HepG2 (cell line): ENCODE results near the gene SCP2. TPM values are rescaled to one million over a fixed set of nuclear protein-coding genes. Genes with fewer than 3 reads are reported as not detected.

Source experiments
- ATAC-seq: fragments of 200-7000 bp; cut with Tn5 transposase; 3 replicates; pipeline ENCODE4 v1.9.1; 2020; ENCODE audit warnings: mild to moderate bottlenecking, moderate library complexity
- BruUV-seq: library from RNA; stranded (reverse); fragments of 400-500 nt; replicated peaks from 2 replicates; lab custom pipeline; 2021; lab: Mats Ljungman, UMichigan
- CTCF ChIA-PET: fragments of 300-600 bp; formaldehyde crosslinking; extraction: SDS; loops from one replicate; lab custom pipeline; 2021; ENCODE audit warnings: low total read pairs, inconsistent platforms, low intra/inter-chr PET ratio; lab: Yijun Ruan, JAX
- POLR2A ChIA-PET: fragments of 350-600 bp; sonication (Branson Sonifier 250); formaldehyde crosslinking; loops from one replicate; lab custom pipeline; 2020; ENCODE audit warnings: antibody characterized with exemption, inconsistent platforms; lab: Yijun Ruan, JAX
- DNase-seq: peaks from one replicate; pipeline ENCODE4 v3.0.0-alpha.2; 2015; ENCODE audit warnings: low spot score
- FAIRE-seq: peaks from 3 replicates; lab custom pipeline; 2011; peaks lifted over from hg19 to GRCh38; lab: Jason Lieb, UNC
- H2AFZ ChIP-seq: one replicate; pipeline ENCODE4 v1.6.1; 2011; ENCODE audit warnings: low read length, inconsistent platforms
- H3K27ac ChIP-seq: fragments of 300-600 bp; 3 replicates; pipeline ENCODE4 v1.8.0; 2011; ENCODE audit warnings: mixed run types, mild to moderate bottlenecking, mixed read lengths, low read length, inconsistent platforms; ENCODE audit not compliant: insufficient read depth; ENCODE audit errors: extremely low read length
- H3K27me3 ChIP-seq, 2 experiments: fragments of 200-600 bp in 1 of 2; 2 replicates in 1 of 2; 3 replicates in 1 of 2; pipeline versions ENCODE4 v1.6.0 to v1.8.0; 2011; ENCODE audit warnings: low read length in 2 of 2, mild to moderate bottlenecking in 2 of 2, moderate library complexity in 2 of 2, inconsistent platforms in 1 of 2; ENCODE audit not compliant: insufficient read depth in 2 of 2, control insufficient read depth in 1 of 2
- H3K36me3 ChIP-seq, 2 experiments: fragments of 200-600 bp in 1 of 2; replicated peaks in 1 of 2; 2 replicates in 1 of 2; 3 replicates in 1 of 2; pipeline versions ENCODE4 v1.5.1 to v1.8.0; 2011; ENCODE audit warnings: low read length in 2 of 2, inconsistent platforms in 1 of 2; ENCODE audit not compliant: insufficient read depth in 2 of 2, control insufficient read depth in 1 of 2
- H3K4me1 ChIP-seq: 2 replicates; pipeline ENCODE4 v1.5.1; 2012; ENCODE audit warnings: low read length, inconsistent platforms; ENCODE audit not compliant: insufficient read depth
- H3K4me2 ChIP-seq: 2 replicates; pipeline ENCODE4 v1.6.0; 2011; ENCODE audit warnings: low read depth, low read length, inconsistent platforms
- H3K4me3 ChIP-seq, 3 experiments: fragments of 200-600 bp in 1 of 3; sonication (generic), shearing (Covaris generic) in 1 of 3; replicated peaks in 1 of 3; 2 replicates each; pipeline ENCODE4 v1.5.1; 2011 to 2016; ENCODE audit warnings: low read length in 3 of 3, inconsistent platforms in 2 of 3, low read depth in 2 of 3, mild to moderate bottlenecking in 2 of 3, control low read depth in 1 of 3, mixed read lengths in 1 of 3; ENCODE audit not compliant: insufficient read depth in 1 of 3
- H3K79me2 ChIP-seq: one replicate; pipeline ENCODE4 v1.6.1; 2011; ENCODE audit warnings: low read length, inconsistent platforms; ENCODE audit not compliant: insufficient read depth
- H3K9ac ChIP-seq: 2 replicates; pipeline ENCODE4 v1.6.0; 2011; ENCODE audit warnings: mild to moderate bottlenecking, low read depth, low read length, inconsistent platforms; ENCODE audit not compliant: insufficient read depth
- H3K9me3 ChIP-seq: 2 replicates; pipeline ENCODE4 v1.5.1; 2012; ENCODE audit warnings: mild to moderate bottlenecking, low read length
- H4K20me1 ChIP-seq: 2 replicates; pipeline ENCODE4 v1.6.0; 2011; ENCODE audit warnings: inconsistent platforms, mild to moderate bottlenecking, low read length, moderate library complexity; ENCODE audit not compliant: insufficient read depth
- BCL6 ChIP-seq: IDR thresholded peaks from 2 replicates; pipeline ENCODE4 v1.6.1; 2016; ENCODE audit warnings: missing genetic modification reagents, missing compliant biosample characterization
- CAMTA2 ChIP-seq: sonication (generic); formaldehyde crosslinking; IDR thresholded peaks from 2 replicates; pipeline ENCODE4 v1.4.0; 2020; ENCODE audit warnings: mild to moderate bottlenecking, missing genetic modification reagents, borderline replicate concordance
- EED ChIP-seq: sonication (generic); formaldehyde crosslinking; IDR thresholded peaks from 2 replicates; pipeline ENCODE4 v1.5.0; 2020; ENCODE audit warnings: mild to moderate bottlenecking, missing genetic modification reagents
- GABPA ChIP-seq, 2 experiments: IDR thresholded peaks; 2 replicates each; pipeline ENCODE4 v1.6.1; 2011 to 2016; ENCODE audit warnings: low read depth in 2 of 2, low read length in 1 of 2, missing biosample characterization in 1 of 2, missing genetic modification characterization in 1 of 2
- HNRNPK ChIP-seq: fragments of 200-400 bp; formaldehyde crosslinking; IDR thresholded peaks from 2 replicates; pipeline ENCODE4 v1.6.1; 2018; ENCODE audit warnings: low read length, low read depth, moderate library complexity, mild to moderate bottlenecking; ENCODE audit not compliant: poor library complexity, severe bottlenecking
- IRF1 ChIP-seq: sonication (generic); formaldehyde crosslinking; IDR thresholded peaks from 2 replicates; pipeline ENCODE4 v1.4.0; 2020; ENCODE audit warnings: low read depth, mild to moderate bottlenecking, missing genetic modification reagents
- KLF12 ChIP-seq: sonication (generic); formaldehyde crosslinking; IDR thresholded peaks from 2 replicates; pipeline ENCODE4 v1.4.0; 2020; ENCODE audit warnings: missing genetic modification reagents, borderline replicate concordance
- KLF13 ChIP-seq: sonication (generic); formaldehyde crosslinking; IDR thresholded peaks from 2 replicates; pipeline ENCODE4 v1.4.0; 2020; ENCODE audit warnings: mild to moderate bottlenecking, missing genetic modification reagents
- NKX3-1 ChIP-seq: sonication (generic); formaldehyde crosslinking; IDR thresholded peaks from 2 replicates; pipeline ENCODE4 v1.5.0; 2020; ENCODE audit warnings: missing genetic modification reagents
- PAF1 ChIP-seq: IDR thresholded peaks from 2 replicates; pipeline ENCODE4 v1.6.1; 2016; ENCODE audit warnings: missing genetic modification reagents, missing compliant biosample characterization
- PAX8 ChIP-seq: sonication (generic); formaldehyde crosslinking; IDR thresholded peaks from 2 replicates; pipeline ENCODE4 v1.8.0; 2022; ENCODE audit warnings: mild to moderate bottlenecking, missing genetic modification reagents, borderline replicate concordance
- SRSF1 ChIP-seq: fragments of 200-400 bp; formaldehyde crosslinking; optimal IDR thresholded peaks from 2 replicates; pipeline ENCODE3; 2017; ENCODE audit warnings: mild to moderate bottlenecking, low read depth, low read length, moderate library complexity
- SRSF9 ChIP-seq: fragments of 200-400 bp; formaldehyde crosslinking; IDR thresholded peaks from 2 replicates; pipeline ENCODE4 v1.6.1; 2018; ENCODE audit warnings: borderline replicate concordance, mild to moderate bottlenecking, low read depth, low read length; ENCODE audit not compliant: insufficient read depth, poor library complexity, severe bottlenecking
- TEAD3 ChIP-seq: optimal IDR thresholded peaks from 2 replicates; pipeline ENCODE3; 2016; ENCODE audit warnings: borderline replicate concordance
- ZNF124 ChIP-seq: sonication (generic); formaldehyde crosslinking; IDR thresholded peaks from 2 replicates; pipeline ENCODE4 v1.4.0; 2020; ENCODE audit warnings: missing genetic modification reagents
- ZNF251 ChIP-seq: sonication (generic); formaldehyde crosslinking; IDR thresholded peaks from 2 replicates; pipeline ENCODE4 v1.9.0; 2021; ENCODE audit warnings: mild to moderate bottlenecking, missing genetic modification reagents
- ZNF414 ChIP-seq: sonication (generic); formaldehyde crosslinking; IDR thresholded peaks from 2 replicates; pipeline ENCODE4 v1.5.0; 2020; ENCODE audit warnings: missing genetic modification reagents
- ZNF556 ChIP-seq: sonication (generic); formaldehyde crosslinking; IDR thresholded peaks from 2 replicates; pipeline ENCODE4 v1.4.0; 2020; ENCODE audit warnings: mild to moderate bottlenecking, missing genetic modification reagents, borderline replicate concordance
- ZNF674 ChIP-seq: sonication (generic); formaldehyde crosslinking; IDR thresholded peaks from 2 replicates; pipeline ENCODE4 v1.5.0; 2020; ENCODE audit warnings: low read depth, mild to moderate bottlenecking, missing genetic modification reagents
- ZNF839 ChIP-seq: sonication (generic); formaldehyde crosslinking; IDR thresholded peaks from 2 replicates; pipeline ENCODE4 v1.4.0; 2020; ENCODE audit warnings: missing genetic modification reagents, mild to moderate bottlenecking, borderline replicate concordance
- WGBS: methylation state at CpG from one replicate; pipeline ENCODE4 v1.1.6; 2017; ENCODE audit warnings: low lambda C conversion rate; 5-methylcytosine and 5-hydroxymethylcytosine counted together
- in situ Hi-C: cut with HindIII; loops from 2 replicates; pipeline ENCODE4 v1.10.0; 2017; ENCODE audit warnings: low pct_unique_long_range_greater_than_20kb; ENCODE audit not compliant: extremely low pct_ligation_motif_present
- intact Hi-C: fragments of 100-400 bp; cut with micrococcal nuclease; formaldehyde crosslinking; loops from one replicate; pipeline ENCODE4 v1.10.0; 2022; ENCODE audit not compliant: unreplicated experiment
- polyA plus RNA-seq, 8 experiments: library from polyadenylated mRNA; depleted of rRNA in 3 of 8; stranded (reverse) in 7 of 8; unstranded in 1 of 8; fragments of >200 nt; fragmentation: Illumina TruSeq in 4 of 8; extraction: Trizol in 4 of 8; gene quantifications; 2 replicates each; pipeline versions ENCODE4 v1.2.1 to v1.2.3, GENCODE V29; 2011 to 2016; ENCODE audit warnings: low read depth in 4 of 8, missing spikeins in 1 of 8, mixed read lengths in 1 of 8; ENCODE audit not compliant: insufficient read depth in 1 of 8
- total RNA-seq, 5 experiments: library from RNA; depleted of rRNA; stranded (reverse); fragments of >200 nt; fragmentation: Illumina TruSeq; extraction: Trizol; gene quantifications; 2 replicates each; pipeline ENCODE4 v1.2.3, GENCODE V29; 2016; ENCODE audit warnings: low read depth in 1 of 5
- TF ChIP-seq, protein P1 (sequence below): sonication (generic); formaldehyde crosslinking; IDR thresholded peaks from 2 replicates; pipeline ENCODE4 v1.4.0; 2020; ENCODE audit warnings: missing genetic modification reagents, mild to moderate bottlenecking, borderline replicate concordance

Gene SCP2
- total and polyA plus RNA-seq, 2 of the 13 experiments (the other 11 are each of a cell fraction or from before 2014, with no cell fraction given): 59.0 to 133 TPM

DNA sequence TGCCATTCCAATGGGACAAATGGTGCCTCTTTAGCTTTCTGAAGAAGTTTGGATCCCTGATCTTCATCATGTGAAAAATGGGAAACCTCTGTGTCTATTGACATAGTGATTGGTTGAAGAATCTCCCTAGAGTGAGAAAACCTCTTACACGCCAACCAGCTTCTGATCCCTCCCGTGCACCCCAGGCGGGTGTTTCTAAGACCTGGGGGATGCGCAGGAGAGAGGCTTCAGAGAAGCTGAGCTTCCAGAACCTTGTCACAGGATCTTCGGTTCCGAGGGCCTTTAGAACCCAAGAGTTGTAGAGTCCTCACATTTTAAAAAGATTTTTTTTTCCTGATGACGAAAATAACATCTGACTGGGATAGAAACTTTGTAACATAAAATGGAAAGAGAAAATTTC is 146.2 kb downstream of the SCP2 start (continued):
- no peak for TF ChIP-seq ZNF414 (CRISPR knock-in tag)
- TF ChIP-seq ZNF124 (CRISPR knock-in tag): no peak
- no peak for TF ChIP-seq SRSF9
- no peak for TF ChIP-seq ZNF839 (CRISPR knock-in tag)
- TF ChIP-seq IRF1 (CRISPR knock-in tag): no peak
- no peak for TF ChIP-seq ZNF251 (CRISPR knock-in tag)
- no peak for TF ChIP-seq GABPA (IDR thresholded peaks at IDR 0.05; ENCODE audit: low read depth, low read length)
- TF ChIP-seq GABPA (CRISPR knock-in tag; IDR thresholded peaks at IDR 0.05; ENCODE audit: low read depth): no peak
- no peak for TF ChIP-seq HNRNPK
- no peak for TF ChIP-seq KLF13
- no peak for TF ChIP-seq ZNF556
- TF ChIP-seq NKX3-1 (CRISPR knock-in tag): no peak
- TF ChIP-seq CAMTA2 (CRISPR knock-in tag): no peak
- TF ChIP-seq, all 625 proteins: peak for 0

DNA sequence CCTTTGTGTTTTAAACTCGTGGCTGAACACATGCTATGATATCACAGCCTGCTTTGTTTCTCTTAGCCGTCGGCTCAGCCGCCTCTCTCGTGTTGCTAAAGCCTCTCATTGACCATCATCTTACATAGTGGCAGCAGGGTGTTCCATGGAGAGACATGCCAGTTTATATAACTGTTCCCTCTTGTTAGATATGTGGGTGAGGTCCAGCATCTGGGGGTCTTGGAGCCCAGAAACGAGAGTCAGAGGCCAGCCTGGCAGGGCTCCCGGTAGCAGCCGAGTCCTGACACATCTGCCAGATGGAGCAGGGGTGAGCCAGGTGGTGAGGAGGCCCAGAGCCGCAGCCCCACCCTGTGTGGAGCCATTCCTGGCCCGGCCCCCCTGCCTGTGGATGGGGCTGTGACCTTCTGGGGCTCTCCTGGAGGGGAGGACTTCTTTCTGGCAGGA is 146.8 kb downstream of the SCP2 start:
- H3K27me3 ChIP-seq: peaks cover 2 to 50% of the 10 kb centered on the region in 2 experiments
- H2AFZ ChIP-seq: no peak overlapping the region
- no peaks in the 10 kb centered on the region for H4K20me1 ChIP-seq
- no peaks in the 10 kb centered on the region for H3K9me3 ChIP-seq
- 19% methylated on average over 5 of the region's 10 CpGs for WGBS
- H3K79me2 ChIP-seq: no peaks in the 10 kb centered on the region
- ChIA-PET POLR2A (interaction anchor here (1.5 kb wide), 1 partner anchor 15 kb away, joined by 3 read pairs; no protein-coding TSS in a partner anchor), CTCF (no interaction called here)
- no TSS peak for BruUV-seq
- DNase-seq (no peak), FAIRE-seq (no peak), ATAC-seq (no peak)
- H3K4me3 ChIP-seq: no peak overlapping the region
- peak overlapping the region; percentile 20; the same call in 1 of the 2 replicates for H3K4me2 ChIP-seq
- H3K27ac ChIP-seq: no peak overlapping the region
- H3K36me3 ChIP-seq: no peaks in the 10 kb centered on the region
- in situ Hi-C loops (no loop called here), intact Hi-C loops (no loop called here)
- H3K9ac ChIP-seq: no peak overlapping the region
- H3K4me1 ChIP-seq: peaks cover 43% of the 10 kb centered on the region
- TF ChIP-seq PAF1 (CRISPR knock-in tag) (no peak), BCL6 (CRISPR knock-in tag) (no peak), PAX8 (CRISPR knock-in tag) (no peak), KLF12 (no peak), SRSF1 (no peak), EED (CRISPR knock-in tag) (no peak), ZNF674 (CRISPR knock-in tag) (no peak), TEAD3 (CRISPR knock-in tag) (no peak)
- TF ChIP-seq, protein P1, sequence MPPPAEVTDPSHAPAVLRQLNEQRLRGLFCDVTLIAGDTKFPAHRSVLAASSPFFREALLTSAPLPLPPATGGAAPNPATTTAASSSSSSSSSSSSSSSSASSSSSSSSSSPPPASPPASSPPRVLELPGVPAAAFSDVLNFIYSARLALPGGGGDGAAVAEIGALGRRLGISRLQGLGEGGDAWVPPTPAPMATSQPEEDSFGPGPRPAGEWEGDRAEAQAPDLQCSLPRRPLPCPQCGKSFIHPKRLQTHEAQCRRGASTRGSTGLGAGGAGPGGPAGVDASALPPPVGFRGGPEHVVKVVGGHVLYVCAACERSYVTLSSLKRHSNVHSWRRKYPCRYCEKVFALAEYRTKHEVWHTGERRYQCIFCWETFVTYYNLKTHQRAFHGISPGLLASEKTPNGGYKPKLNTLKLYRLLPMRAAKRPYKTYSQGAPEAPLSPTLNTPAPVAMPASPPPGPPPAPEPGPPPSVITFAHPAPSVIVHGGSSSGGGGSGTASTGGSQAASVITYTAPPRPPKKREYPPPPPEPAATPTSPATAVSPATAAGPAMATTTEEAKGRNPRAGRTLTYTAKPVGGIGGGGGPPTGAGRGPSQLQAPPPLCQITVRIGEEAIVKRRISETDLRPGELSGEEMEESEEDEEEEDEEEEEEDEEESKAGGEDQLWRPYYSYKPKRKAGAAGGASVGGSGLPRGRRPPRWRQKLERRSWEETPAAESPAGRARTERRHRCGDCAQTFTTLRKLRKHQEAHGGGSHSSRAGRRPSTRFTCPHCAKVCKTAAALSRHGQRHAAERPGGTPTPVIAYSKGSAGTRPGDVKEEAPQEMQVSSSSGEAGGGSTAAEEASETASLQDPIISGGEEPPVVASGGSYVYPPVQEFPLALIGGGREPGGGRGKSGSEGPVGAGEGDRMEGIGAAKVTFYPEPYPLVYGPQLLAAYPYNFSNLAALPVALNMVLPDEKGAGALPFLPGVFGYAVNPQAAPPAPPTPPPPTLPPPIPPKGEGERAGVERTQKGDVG (CRISPR knock-in tag): no peak
